ENCODE results near the gene ATG7.

Gene ATG7

DNA sequence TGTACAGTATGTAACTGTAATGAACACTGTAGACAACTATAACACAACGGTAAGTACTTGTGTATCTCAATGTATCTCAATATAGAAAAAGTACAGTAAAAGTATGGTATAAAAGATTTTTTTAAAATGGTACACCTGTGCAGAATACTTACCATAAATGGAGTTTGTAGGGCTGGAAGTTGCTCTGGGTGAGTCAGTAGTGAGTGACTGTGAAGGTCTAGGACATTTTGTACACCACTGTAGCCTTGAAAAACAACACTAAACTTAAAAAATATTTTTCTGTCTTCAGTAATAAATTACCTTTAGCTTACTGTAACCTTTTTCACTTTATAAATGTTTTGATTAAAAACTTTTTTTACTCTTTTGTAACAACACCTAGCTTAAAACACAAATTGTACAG lies 142.9 kb downstream of the ATG7 start:
- Histone ChIP-seq H3K4me1 (ENCODE audit: control insufficient read depth, insufficient read depth, low read length) (peaks cover 15% of the 10 kb centered on the region), H3K9me3 (replicated peaks; ENCODE audit: low read length) (no peaks in the 10 kb centered on the region), H3K9ac (ENCODE audit: low read depth, low read length) (no peak overlapping the region), H3K4me2 (ENCODE audit: low read length) (peak overlapping the region; percentile 43), H3K27me3 (ENCODE audit: control insufficient read depth, insufficient read depth, low read length) (no peaks in the 10 kb centered on the region), H3K4me3 (ENCODE audit: low read length) (no peak overlapping the region), H3K36me3 (ENCODE audit: insufficient read depth, low read length) (no peaks in the 10 kb centered on the region)

- Histone ChIP-seq H3K4me3 (ENCODE audit: low read length) (no peak overlapping the region), H3K4me1 (ENCODE audit: control insufficient read depth, insufficient read depth, low read length) (peaks cover 11% of the 10 kb centered on the region), H3K9me3 (replicated peaks; ENCODE audit: low read length) (no peaks in the 10 kb centered on the region), H3K4me2 (ENCODE audit: low read length) (no peak overlapping the region), H3K9ac (ENCODE audit: low read depth, low read length) (no peak overlapping the region), H3K27me3 (ENCODE audit: control insufficient read depth, insufficient read depth, low read length) (no peaks in the 10 kb centered on the region), H3K36me3 (ENCODE audit: insufficient read depth, low read length) (no peaks in the 10 kb centered on the region)
Observed at GRCh38 chr3:11420066-11420465, 147.9 kb downstream of the ATG7 start.

DNA sequence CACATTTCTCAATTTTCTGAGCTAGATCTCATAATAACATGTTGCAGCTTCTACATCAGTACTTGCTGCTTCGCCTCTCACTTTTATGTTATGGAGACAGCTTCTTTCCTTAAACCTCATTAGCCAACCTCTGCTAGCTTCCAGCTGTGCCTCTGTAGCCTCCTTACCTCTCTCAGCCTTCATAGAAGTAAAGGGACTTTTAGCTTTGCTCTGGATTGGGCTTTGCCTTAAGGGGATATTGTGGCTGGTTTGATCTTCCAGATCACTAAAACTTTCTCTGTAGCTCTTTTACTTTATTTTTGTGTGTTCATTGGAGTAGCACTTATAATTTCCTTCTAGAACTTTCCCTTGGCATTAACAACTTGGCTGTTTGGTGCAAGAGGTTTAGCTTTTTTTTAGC lies 150.1 kb downstream of the ATG7 start:
- H3K4me1 ChIP-seq (ENCODE audit: control insufficient read depth, insufficient read depth, low read length) = no peaks in the 10 kb centered on the region
- peaks cover 4% of the 10 kb centered on the region for H3K36me3 ChIP-seq (ENCODE audit: insufficient read depth, low read length)
- no peak overlapping the region for H3K4me3 ChIP-seq (ENCODE audit: low read length)
- no peak overlapping the region for H3K9ac ChIP-seq (ENCODE audit: low read depth, low read length)
- H3K4me2 ChIP-seq (ENCODE audit: low read length) = no peak overlapping the region
- no peaks in the 10 kb centered on the region for H3K27me3 ChIP-seq (ENCODE audit: control insufficient read depth, insufficient read depth, low read length)
- no peaks in the 10 kb centered on the region for H3K9me3 ChIP-seq (replicated peaks; ENCODE audit: low read length)

DNA sequence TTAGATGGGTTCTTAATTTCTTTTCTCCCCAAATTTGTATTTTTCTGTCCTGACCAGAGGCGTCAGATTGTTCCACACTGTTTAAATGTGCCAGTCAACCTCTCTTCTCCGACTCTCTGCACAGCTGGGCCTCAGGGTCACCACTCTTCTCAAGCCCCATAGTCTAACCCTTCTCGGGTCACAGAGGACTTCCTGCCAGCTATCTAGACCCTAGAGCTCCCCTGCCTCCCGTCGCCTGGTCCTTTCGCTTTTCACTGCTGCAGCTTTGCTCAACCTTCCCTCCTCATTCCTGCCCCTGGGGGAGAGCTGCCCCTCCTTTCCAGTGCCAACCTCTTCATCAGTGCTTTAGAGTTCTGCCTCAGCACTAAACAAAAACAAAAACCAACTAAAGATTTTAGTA lies 151.7 kb downstream of the ATG7 start:
- peaks cover 6% of the 10 kb centered on the region for H3K36me3 ChIP-seq (ENCODE audit: insufficient read depth, low read length)
- no peak overlapping the region for H3K4me2 ChIP-seq (ENCODE audit: low read length)
- H3K4me1 ChIP-seq (ENCODE audit: control insufficient read depth, insufficient read depth, low read length) = no peaks in the 10 kb centered on the region
- H3K27me3 ChIP-seq (ENCODE audit: control insufficient read depth, insufficient read depth, low read length) = no peaks in the 10 kb centered on the region
- H3K9me3 ChIP-seq (replicated peaks; ENCODE audit: low read length) = no peaks in the 10 kb centered on the region
- H3K4me3 ChIP-seq (ENCODE audit: low read length) = no peak overlapping the region
- H3K9ac ChIP-seq (ENCODE audit: low read depth, low read length) = no peak overlapping the region

GRCh38 chr3:11424277-11424676 lies 152.1 kb downstream of the ATG7 start:
- Histone ChIP-seq H3K4me1 (ENCODE audit: control insufficient read depth, insufficient read depth, low read length) (no peaks in the 10 kb centered on the region), H3K36me3 (ENCODE audit: insufficient read depth, low read length) (peaks cover 6% of the 10 kb centered on the region), H3K27me3 (ENCODE audit: control insufficient read depth, insufficient read depth, low read length) (no peaks in the 10 kb centered on the region), H3K4me2 (ENCODE audit: low read length) (no peak overlapping the region), H3K9ac (ENCODE audit: low read depth, low read length) (no peak overlapping the region), H3K9me3 (replicated peaks; ENCODE audit: low read length) (no peaks in the 10 kb centered on the region), H3K4me3 (ENCODE audit: low read length) (no peak overlapping the region)

DNA sequence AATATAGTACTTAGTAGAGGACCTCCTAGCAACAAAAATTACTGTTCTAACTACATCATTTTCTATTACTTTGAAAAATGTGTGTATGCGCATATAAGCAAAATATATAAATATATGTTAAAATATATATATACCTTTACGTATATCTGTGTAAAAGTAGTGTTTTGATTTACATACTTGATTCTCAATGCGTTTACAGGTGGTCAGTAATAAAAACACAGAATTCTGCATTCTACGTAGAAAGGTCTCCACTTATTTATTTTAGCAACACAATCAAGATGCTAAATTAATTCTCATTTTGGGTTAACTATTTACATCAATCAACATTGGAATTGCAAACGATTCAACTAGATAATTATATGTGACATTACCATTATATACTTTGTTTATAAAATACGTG lies 158.0 kb downstream of the ATG7 start:
- no peaks in the 10 kb centered on the region for H3K9me3 ChIP-seq (replicated peaks; ENCODE audit: low read length)
- H3K4me1 ChIP-seq (ENCODE audit: control insufficient read depth, insufficient read depth, low read length) = peaks cover 13% of the 10 kb centered on the region
- no peaks in the 10 kb centered on the region for H3K27me3 ChIP-seq (ENCODE audit: control insufficient read depth, insufficient read depth, low read length)
- H3K9ac ChIP-seq (ENCODE audit: low read depth, low read length) = no peak overlapping the region
- H3K4me3 ChIP-seq (ENCODE audit: low read length) = no peak overlapping the region
- H3K36me3 ChIP-seq (ENCODE audit: insufficient read depth, low read length) = peaks cover 6% of the 10 kb centered on the region
- H3K4me2 ChIP-seq (ENCODE audit: low read length) = no peak overlapping the region

DNA sequence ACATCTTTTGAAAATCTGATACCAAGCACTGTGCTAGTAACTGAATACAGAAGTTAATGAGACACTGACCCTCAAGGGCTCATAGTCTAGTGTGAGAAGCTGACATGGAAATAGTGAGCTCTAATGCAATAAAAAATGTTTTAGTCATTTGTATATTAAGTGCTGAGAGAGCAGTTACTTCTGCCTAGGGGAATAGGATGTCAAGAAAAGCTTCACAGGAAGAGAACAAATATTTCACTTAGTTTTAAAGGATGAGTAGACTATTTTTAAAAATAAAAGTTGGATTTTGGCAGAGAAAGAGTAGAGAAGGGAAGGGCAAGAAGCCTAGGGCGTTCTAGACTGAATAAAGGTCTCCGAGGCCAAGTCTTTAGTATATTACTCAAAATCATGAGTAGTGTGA lies 158.4 kb downstream of the ATG7 start:
- H3K36me3 ChIP-seq (ENCODE audit: insufficient read depth, low read length) = peaks cover 6% of the 10 kb centered on the region
- H3K4me3 ChIP-seq (ENCODE audit: low read length) = no peak overlapping the region
- no peak overlapping the region for H3K4me2 ChIP-seq (ENCODE audit: low read length)
- H3K9me3 ChIP-seq (replicated peaks; ENCODE audit: low read length) = no peaks in the 10 kb centered on the region
- H3K4me1 ChIP-seq (ENCODE audit: control insufficient read depth, insufficient read depth, low read length) = peaks cover 13% of the 10 kb centered on the region
- no peaks in the 10 kb centered on the region for H3K27me3 ChIP-seq (ENCODE audit: control insufficient read depth, insufficient read depth, low read length)
- no peak overlapping the region for H3K9ac ChIP-seq (ENCODE audit: low read depth, low read length)

- H3K4me3 ChIP-seq (ENCODE audit: low read length) = no peak overlapping the region
- H3K9ac ChIP-seq (ENCODE audit: low read depth, low read length) = no peak overlapping the region
- H3K4me2 ChIP-seq (ENCODE audit: low read length) = no peak overlapping the region
- no peaks in the 10 kb centered on the region for H3K27me3 ChIP-seq (ENCODE audit: control insufficient read depth, insufficient read depth, low read length)
- H3K4me1 ChIP-seq (ENCODE audit: control insufficient read depth, insufficient read depth, low read length) = peaks cover 13% of the 10 kb centered on the region
- H3K36me3 ChIP-seq (ENCODE audit: insufficient read depth, low read length) = peaks cover 6% of the 10 kb centered on the region
- H3K9me3 ChIP-seq (replicated peaks; ENCODE audit: low read length) = no peaks in the 10 kb centered on the region
Observed at GRCh38 chr3:11431319-11431718, 159.1 kb downstream of the ATG7 start.

- Histone ChIP-seq H3K36me3 (ENCODE audit: insufficient read depth, low read length) (no peaks in the 10 kb centered on the region), H3K4me2 (ENCODE audit: low read length) (peak overlapping the region; percentile 59), H3K27me3 (ENCODE audit: control insufficient read depth, insufficient read depth, low read length) (no peaks in the 10 kb centered on the region)
Observed at GRCh38 chr3:11434017-11434526, 161.9 kb downstream of the ATG7 start.

DNA sequence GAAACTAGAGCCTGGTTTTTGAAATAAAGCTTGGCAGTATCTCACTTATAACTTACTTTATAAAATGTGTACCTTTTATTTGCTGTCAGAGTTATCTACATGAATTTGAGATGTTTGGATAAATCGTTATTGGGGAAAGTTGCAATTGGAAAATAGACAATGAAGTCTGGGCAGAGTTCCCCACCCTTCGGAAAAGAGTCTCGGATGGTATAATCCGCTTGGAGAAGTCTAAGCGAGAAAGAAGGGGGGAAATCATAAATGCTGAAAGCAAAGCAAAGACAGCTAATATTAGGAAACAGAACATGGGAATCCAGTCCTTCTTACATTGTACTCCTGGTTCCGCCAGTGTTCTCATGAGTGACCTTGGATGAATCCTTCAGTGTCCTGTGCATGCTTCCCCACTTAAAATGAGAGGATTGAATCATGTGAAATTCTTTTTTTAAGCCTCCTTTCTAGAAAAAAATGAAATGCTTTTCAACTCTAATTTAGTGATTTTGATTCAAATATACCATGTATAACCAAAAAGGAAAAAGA lies 162.4 kb downstream of the ATG7 start:
- Histone ChIP-seq H3K27me3 (ENCODE audit: control insufficient read depth, insufficient read depth, low read length) (no peaks in the 10 kb centered on the region), H3K9ac (ENCODE audit: low read depth, low read length) (peak overlapping the region; percentile 55), H3K4me2 (ENCODE audit: low read length) (peak overlapping the region; percentile 59), H3K4me1 (ENCODE audit: control insufficient read depth, insufficient read depth, low read length) (peaks cover 17% of the 10 kb centered on the region), H3K9me3 (replicated peaks; ENCODE audit: low read length) (no peaks in the 10 kb centered on the region), H3K4me3 (ENCODE audit: low read length) (no peak overlapping the region), H3K36me3 (ENCODE audit: insufficient read depth, low read length) (no peaks in the 10 kb centered on the region)

More at GRCh38 chr3:11434017-11434526, 161.9 kb downstream of the ATG7 start:
- H3K9ac ChIP-seq (ENCODE audit: low read depth, low read length) = peak overlapping the region; percentile 55
- no peaks in the 10 kb centered on the region for H3K9me3 ChIP-seq (replicated peaks; ENCODE audit: low read length)
- H3K4me3 ChIP-seq (ENCODE audit: low read length) = no peak overlapping the region
- H3K4me1 ChIP-seq (ENCODE audit: control insufficient read depth, insufficient read depth, low read length) = peaks cover 17% of the 10 kb centered on the region

DNA sequence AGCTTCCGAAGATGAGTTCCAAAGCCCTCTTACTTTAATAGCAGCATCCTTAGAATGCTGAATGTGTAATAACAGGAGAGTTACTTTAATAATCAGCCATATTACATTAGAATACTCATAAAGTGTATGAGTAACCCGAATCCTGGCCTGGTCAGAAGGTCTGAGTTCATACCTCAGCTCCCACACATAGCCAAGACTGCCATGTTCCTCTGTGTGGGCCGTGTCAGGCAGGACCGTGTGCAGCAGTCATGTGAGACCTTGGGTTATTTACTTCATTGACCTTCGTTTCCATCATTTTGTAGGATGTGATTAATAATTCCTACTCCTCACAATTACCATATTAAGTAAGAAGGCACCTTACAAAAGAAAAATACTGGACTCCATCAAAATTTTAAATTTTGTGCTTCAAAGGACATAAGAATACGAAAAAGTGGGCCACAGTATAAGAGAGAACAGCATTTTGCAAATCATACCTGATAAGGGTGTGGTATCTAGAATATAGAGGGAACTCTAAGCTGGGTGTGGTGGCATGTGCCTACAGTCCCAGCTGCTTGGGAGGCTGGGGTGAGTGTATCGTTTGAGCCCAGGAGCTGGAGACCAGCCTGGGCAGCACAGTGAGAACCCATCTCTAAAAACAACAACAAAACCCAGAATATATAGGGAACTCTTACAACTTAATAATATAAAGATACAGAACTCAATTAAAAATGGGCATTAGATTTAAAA lies 163.4 kb downstream of the ATG7 start:
- H3K27me3 ChIP-seq (ENCODE audit: control insufficient read depth, insufficient read depth, low read length) = no peaks in the 10 kb centered on the region

GRCh38 chr3:11436775-11437174 lies 164.6 kb downstream of the ATG7 start:
- no peaks in the 10 kb centered on the region for H3K9me3 ChIP-seq (replicated peaks; ENCODE audit: low read length)
- H3K4me3 ChIP-seq (ENCODE audit: low read length) = no peak overlapping the region
- H3K36me3 ChIP-seq (ENCODE audit: insufficient read depth, low read length) = no peaks in the 10 kb centered on the region
- no peak overlapping the region for H3K9ac ChIP-seq (ENCODE audit: low read depth, low read length)
- H3K4me1 ChIP-seq (ENCODE audit: control insufficient read depth, insufficient read depth, low read length) = peaks cover 22% of the 10 kb centered on the region
- H3K4me2 ChIP-seq (ENCODE audit: low read length) = no peak overlapping the region
- no peaks in the 10 kb centered on the region for H3K27me3 ChIP-seq (ENCODE audit: control insufficient read depth, insufficient read depth, low read length)

More for the DNA sequence above, 163.4 kb downstream of the ATG7 start:
- H3K9me3 ChIP-seq (replicated peaks; ENCODE audit: low read length) = no peaks in the 10 kb centered on the region
- no peak overlapping the region for H3K4me2 ChIP-seq (ENCODE audit: low read length)
- no peaks in the 10 kb centered on the region for H3K36me3 ChIP-seq (ENCODE audit: insufficient read depth, low read length)
- H3K4me1 ChIP-seq (ENCODE audit: control insufficient read depth, insufficient read depth, low read length) = peaks cover 17% of the 10 kb centered on the region
- no peak overlapping the region for H3K9ac ChIP-seq (ENCODE audit: low read depth, low read length)
- no peak overlapping the region for H3K4me3 ChIP-seq (ENCODE audit: low read length)
